ENCODE results near the gene ZNF48.
A peak's percentile ranks its signal among the peaks of the same experiment; 100 is the strongest.

Gene ZNF48

GRCh38 chr16:30395155-30395991 lies at the start of gene ZNF48:
Gene ZNF48 (plus strand): TSS chr16:30395420. CDS start chr16:30395795, 375 bp downstream.
- DNase-seq (ENCODE audit: low spot score): peak; percentile 91

GRCh38 chr16:30346286-30346685 lies 48.9 kb upstream of the ZNF48 start:
- DNase-seq (ENCODE audit: low spot score): no peak

- DNase-seq (ENCODE audit: low spot score): no peak
Measured at GRCh38 chr16:30348113-30348512, 47.1 kb upstream of the ZNF48 start.

- DNase-seq (ENCODE audit: low spot score): no peak
Measured at GRCh38 chr16:30348929-30349328, 46.3 kb upstream of the ZNF48 start.

- DNase-seq (ENCODE audit: low spot score): no peak
Measured at GRCh38 chr16:30349675-30350074, 45.5 kb upstream of the ZNF48 start.

GRCh38 chr16:30350134-30350871 lies 44.9 kb upstream of the ZNF48 start:
- no peak for DNase-seq (ENCODE audit: low spot score)

- no peak for DNase-seq (ENCODE audit: low spot score)
Measured at GRCh38 chr16:30351001-30351441, 44.2 kb upstream of the ZNF48 start.

- peak; percentile 83 for DNase-seq (ENCODE audit: low spot score)
Measured at GRCh38 chr16:30351586-30352419, 43.4 kb upstream of the ZNF48 start.

GRCh38 chr16:30352488-30353401 lies 42.5 kb upstream of the ZNF48 start:
- DNase-seq (ENCODE audit: low spot score): no peak

GRCh38 chr16:30353438-30354129 lies 41.6 kb upstream of the ZNF48 start:
- DNase-seq (ENCODE audit: low spot score): no peak

GRCh38 chr16:30354423-30355143 lies 40.6 kb upstream of the ZNF48 start:
- no peak for DNase-seq (ENCODE audit: low spot score)

GRCh38 chr16:30355144-30355953 lies 39.9 kb upstream of the ZNF48 start, which contains the start of gene CD2BP2:
Gene CD2BP2 (minus strand): TSS chr16:30355308. CDS start chr16:30354681, 627 bp downstream.
- DNase-seq (ENCODE audit: low spot score): peak; percentile 99

GRCh38 chr16:30355954-30356308 lies 39.3 kb upstream of the ZNF48 start:
- DNase-seq (ENCODE audit: low spot score): no peak

- peak; percentile 61 for DNase-seq (ENCODE audit: low spot score)
Measured at GRCh38 chr16:30356401-30357084, 38.7 kb upstream of the ZNF48 start.

GRCh38 chr16:30357085-30357714 lies 38.0 kb upstream of the ZNF48 start:
- no peak for DNase-seq (ENCODE audit: low spot score)

- no peak for DNase-seq (ENCODE audit: low spot score)
Measured at GRCh38 chr16:30357715-30358576, 37.3 kb upstream of the ZNF48 start.

GRCh38 chr16:30358577-30358936 lies 36.7 kb upstream of the ZNF48 start:
- no peak for DNase-seq (ENCODE audit: low spot score)
